Ovary (tissue), 3 donors: ENCODE measurements around the gene IL36G.

Experiments used
- EP300 ChIP-seq: sonication (generic); formaldehyde crosslinking; IDR thresholded peaks from one replicate; pipeline ENCODE4 v1.6.1; 2017; ENCODE audit warnings: antibody characterized with exemption
- POLR2A ChIP-seq: fragments of 450-650 bp; IDR thresholded peaks from one replicate; pipeline ENCODE4 v1.6.1; 2017; ENCODE audit warnings: antibody characterized with exemption, mild to moderate bottlenecking, moderate library complexity
- TF ChIP-seq, protein P1 (sequence below), 3 donors: fragments of 450-650 bp in 2 of 3; fragments of 200-600 bp in 1 of 3; IDR thresholded peaks; one replicate each; pipeline versions ENCODE4 v1.5.1 to v1.8.0; 2016 to 2022; ENCODE audit warnings: antibody characterized with exemption in 3 of 3, mild to moderate bottlenecking in 1 of 3
- donor health status: DM: no; HTN: no; CAD: no.

DNA sequence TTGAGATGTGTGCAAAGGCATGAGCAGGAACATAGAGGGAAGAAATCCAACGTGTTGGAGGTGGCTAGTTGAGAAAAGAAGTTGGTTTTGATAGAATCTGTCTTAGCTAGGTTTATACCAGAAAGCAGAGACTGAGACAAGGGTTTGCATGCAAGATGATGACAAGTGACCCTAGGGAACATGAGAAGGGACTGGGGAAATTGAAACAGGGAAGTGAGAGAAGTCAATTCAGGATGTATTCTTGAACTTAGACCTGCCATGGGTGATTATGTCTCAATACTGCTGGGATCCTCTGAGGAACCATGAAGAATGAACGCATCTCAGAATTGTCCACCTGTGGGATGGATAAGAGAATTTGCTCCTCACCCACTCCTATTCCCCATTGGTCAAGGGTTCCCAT is 47.9 kb downstream of the IL36G start:
- TF ChIP-seq, protein P1, sequence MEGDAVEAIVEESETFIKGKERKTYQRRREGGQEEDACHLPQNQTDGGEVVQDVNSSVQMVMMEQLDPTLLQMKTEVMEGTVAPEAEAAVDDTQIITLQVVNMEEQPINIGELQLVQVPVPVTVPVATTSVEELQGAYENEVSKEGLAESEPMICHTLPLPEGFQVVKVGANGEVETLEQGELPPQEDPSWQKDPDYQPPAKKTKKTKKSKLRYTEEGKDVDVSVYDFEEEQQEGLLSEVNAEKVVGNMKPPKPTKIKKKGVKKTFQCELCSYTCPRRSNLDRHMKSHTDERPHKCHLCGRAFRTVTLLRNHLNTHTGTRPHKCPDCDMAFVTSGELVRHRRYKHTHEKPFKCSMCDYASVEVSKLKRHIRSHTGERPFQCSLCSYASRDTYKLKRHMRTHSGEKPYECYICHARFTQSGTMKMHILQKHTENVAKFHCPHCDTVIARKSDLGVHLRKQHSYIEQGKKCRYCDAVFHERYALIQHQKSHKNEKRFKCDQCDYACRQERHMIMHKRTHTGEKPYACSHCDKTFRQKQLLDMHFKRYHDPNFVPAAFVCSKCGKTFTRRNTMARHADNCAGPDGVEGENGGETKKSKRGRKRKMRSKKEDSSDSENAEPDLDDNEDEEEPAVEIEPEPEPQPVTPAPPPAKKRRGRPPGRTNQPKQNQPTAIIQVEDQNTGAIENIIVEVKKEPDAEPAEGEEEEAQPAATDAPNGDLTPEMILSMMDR (IDR thresholded peaks at IDR 0.05), result no peak
- TF ChIP-seq POLR2A (no peak), EP300 (no peak)
